Measurements from ENCODE around the gene NPEPL1. TPM values are rescaled to one million over a fixed set of nuclear protein-coding genes. Genes with fewer than 3 reads are reported as not detected.

NPEPL1 gene
- total RNA-seq, 1 donor from 2014 or later = 25.5 TPM

DNA sequence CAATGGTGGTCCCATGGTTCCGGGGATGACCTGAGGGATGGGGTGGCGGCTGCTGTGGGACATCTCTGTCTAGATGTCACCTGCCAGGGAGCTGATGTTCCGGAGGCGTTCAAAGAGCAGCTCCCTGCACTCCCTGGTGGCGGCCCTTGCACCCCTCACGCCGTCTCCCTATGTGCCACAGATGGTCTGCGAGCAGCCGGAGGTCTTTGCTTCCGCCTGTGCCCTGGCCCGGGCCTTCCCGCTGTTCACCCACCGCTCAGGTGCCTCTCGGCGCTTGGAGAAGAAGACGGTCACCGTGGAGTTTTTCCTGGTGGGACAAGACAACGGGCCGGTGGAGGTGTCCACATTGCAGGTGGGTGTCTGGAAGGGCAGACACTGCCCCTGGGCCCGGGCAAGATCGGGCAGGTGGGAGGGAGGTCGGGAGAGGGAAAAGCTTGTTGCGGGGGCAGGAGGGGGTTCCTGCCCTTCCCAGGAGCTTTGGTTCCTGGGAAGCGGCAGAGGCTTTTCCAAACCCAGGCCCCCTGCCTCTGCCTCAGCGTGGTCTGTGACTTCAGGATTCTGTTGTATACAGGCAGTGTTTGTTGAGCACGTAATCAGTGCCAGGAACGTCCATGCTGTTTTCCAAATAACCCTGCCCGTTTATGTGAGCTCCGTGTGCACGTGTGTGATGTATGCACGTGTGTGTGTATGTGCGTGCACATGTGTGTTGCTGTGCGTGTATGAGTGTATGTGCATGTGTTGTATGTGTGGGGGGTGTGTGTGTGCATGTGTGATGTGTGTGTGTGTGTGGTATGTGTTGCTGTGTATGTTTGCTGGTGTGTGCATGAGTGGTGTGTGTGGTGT is 1.9 kb downstream of the NPEPL1 start:
- no peaks in the 10 kb centered on the region for H3K9me3 ChIP-seq
- DNase-seq (ENCODE audit: extremely low spot score in 2 of 2) = no peak
- peaks cover 38% of the 10 kb centered on the region for H3K4me1 ChIP-seq
- H3K27ac ChIP-seq = no peak overlapping the region
- no peak overlapping the region for H3K4me3 ChIP-seq
- TF ChIP-seq, protein P1, sequence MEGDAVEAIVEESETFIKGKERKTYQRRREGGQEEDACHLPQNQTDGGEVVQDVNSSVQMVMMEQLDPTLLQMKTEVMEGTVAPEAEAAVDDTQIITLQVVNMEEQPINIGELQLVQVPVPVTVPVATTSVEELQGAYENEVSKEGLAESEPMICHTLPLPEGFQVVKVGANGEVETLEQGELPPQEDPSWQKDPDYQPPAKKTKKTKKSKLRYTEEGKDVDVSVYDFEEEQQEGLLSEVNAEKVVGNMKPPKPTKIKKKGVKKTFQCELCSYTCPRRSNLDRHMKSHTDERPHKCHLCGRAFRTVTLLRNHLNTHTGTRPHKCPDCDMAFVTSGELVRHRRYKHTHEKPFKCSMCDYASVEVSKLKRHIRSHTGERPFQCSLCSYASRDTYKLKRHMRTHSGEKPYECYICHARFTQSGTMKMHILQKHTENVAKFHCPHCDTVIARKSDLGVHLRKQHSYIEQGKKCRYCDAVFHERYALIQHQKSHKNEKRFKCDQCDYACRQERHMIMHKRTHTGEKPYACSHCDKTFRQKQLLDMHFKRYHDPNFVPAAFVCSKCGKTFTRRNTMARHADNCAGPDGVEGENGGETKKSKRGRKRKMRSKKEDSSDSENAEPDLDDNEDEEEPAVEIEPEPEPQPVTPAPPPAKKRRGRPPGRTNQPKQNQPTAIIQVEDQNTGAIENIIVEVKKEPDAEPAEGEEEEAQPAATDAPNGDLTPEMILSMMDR (IDR thresholded peaks at IDR 0.05) = no peak
- no peak for TF ChIP-seq POLR2AphosphoS5 (IDR thresholded peaks at IDR 0.05; ENCODE audit: insufficient read depth in 1 of 2, low read depth in 1 of 2)
- no peak for TF ChIP-seq POLR2A (IDR thresholded peaks at IDR 0.05)
- intact Hi-C loops (cut with DNase I) = no loop called here
- H3K27me3 ChIP-seq = no peaks in the 10 kb centered on the region
- peaks cover 0 to 21% of the 10 kb centered on the region in 2 donors for H3K36me3 ChIP-seq

DNA sequence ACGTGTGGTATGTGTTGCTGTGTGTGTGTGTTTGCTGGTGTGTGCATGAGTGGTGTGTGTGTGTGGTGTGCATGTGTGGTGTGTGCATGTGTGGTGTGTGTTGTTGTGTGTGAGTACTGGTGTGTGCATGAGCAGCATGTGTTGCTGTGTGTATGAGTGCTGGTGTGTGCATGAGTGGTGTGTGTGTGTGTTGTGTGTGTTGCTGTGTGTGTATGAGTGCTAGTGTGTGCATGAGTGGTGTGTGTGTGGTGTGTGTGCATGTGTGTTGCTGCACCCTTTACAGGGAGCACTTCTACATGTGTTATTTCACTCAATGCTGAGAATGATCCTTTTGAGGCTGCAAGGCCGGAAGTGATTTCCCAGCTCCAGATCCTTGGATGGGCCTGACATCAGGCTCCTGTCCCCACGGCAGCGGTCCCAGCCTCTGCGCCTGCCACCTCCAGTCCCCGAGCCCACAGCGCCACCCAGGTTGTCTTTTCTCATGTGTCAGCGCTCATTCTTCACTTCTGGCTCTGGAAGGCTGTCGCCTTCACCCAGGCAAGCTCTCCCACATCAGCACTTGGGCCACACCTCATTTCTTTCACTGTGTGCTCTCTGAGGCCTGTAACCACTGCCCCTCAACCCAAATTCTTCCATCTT is 2.6 kb downstream of the NPEPL1 start:
- peaks cover 38% of the 10 kb centered on the region for H3K4me1 ChIP-seq
- no peak overlapping the region for H3K4me3 ChIP-seq
- intact Hi-C loops (cut with DNase I) = no loop called here
- H3K9me3 ChIP-seq = no peaks in the 10 kb centered on the region
- TF ChIP-seq, protein P1 (IDR thresholded peaks at IDR 0.05) = no peak
- TF ChIP-seq POLR2A (IDR thresholded peaks at IDR 0.05) = no peak
- no peak overlapping the region for H3K27ac ChIP-seq
- peaks cover 0 to 28% of the 10 kb centered on the region in 2 donors for H3K36me3 ChIP-seq
- H3K27me3 ChIP-seq = no peaks in the 10 kb centered on the region
- DNase-seq (ENCODE audit: extremely low spot score in 2 of 2) = no peak

DNA sequence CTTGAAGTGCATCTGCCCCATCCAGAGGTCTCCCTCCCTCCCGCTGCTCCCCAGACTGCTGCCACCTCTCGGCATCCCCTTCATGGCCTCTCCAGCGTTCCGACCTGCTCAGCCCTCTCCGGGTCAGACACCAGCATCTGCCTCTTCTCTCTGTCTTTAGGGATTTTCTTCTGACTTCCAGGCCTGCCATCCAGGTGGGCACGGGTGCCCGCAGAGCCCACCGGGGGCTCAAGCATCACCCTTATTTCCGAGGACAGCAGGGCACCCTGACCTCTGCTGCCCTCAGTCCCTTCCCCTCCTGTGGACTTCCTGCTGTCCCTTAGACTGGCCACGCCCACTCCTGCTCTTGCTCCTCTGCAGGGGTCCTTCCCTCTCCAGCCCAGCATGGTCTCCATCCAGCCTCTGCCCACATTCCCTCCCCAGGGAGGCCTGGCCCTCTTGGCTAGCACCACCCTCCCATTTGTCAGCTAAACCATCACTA is 3.3 kb downstream of the NPEPL1 start:
- Histone ChIP-seq H3K27me3 (no peaks in the 10 kb centered on the region), H3K27ac (no peak overlapping the region), H3K4me3 (no peak overlapping the region), H3K4me1 (peaks cover 31% of the 10 kb centered on the region), H3K36me3 (peaks cover 0 to 29% of the 10 kb centered on the region in 2 donors), H3K9me3 (no peaks in the 10 kb centered on the region)
- intact Hi-C loops (cut with DNase I) = no loop called here
- no peak for TF ChIP-seq POLR2A (IDR thresholded peaks at IDR 0.05)
- TF ChIP-seq POLR2AphosphoS5 (IDR thresholded peaks at IDR 0.05; ENCODE audit: insufficient read depth in 1 of 2, low read depth in 1 of 2) = no peak
- TF ChIP-seq, protein P1 (IDR thresholded peaks at IDR 0.05) = no peak
- DNase-seq (ENCODE audit: extremely low spot score in 2 of 2) = no peak

DNA sequence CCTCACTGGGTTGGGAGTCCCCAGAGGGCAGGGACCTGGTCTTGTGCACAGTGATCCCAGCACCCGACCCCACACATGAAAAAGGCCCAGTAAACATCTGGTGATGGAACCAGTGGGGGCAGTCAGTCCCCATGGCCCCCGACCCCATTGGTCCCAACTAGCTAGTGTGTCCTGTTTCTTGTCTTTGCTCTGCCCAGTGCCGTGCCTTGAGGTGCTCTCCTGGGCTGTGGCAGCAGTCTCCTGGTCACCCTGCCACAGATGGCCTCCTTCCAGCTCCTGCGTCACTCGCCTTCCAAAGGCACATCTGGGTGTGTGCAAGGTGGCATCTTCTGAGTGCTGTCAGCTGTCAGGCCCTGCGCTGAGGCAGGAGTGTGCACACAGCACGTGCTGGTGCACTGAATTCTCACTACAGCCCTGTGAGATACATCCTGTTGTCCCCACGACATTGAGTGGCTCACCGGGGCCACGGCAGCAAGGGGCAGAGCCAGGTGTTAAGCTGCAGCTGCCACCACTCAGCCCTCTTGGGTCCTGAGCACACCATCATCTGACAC is 3.9 kb downstream of the NPEPL1 start:
- no peak for TF ChIP-seq POLR2AphosphoS5 (IDR thresholded peaks at IDR 0.05; ENCODE audit: insufficient read depth in 1 of 2, low read depth in 1 of 2)
- TF ChIP-seq, protein P1 (IDR thresholded peaks at IDR 0.05) = no peak
- no peak for TF ChIP-seq POLR2A (IDR thresholded peaks at IDR 0.05)
- DNase-seq (ENCODE audit: extremely low spot score in 2 of 2) = no peak
- Histone ChIP-seq H3K27ac (no peak overlapping the region), H3K27me3 (no peaks in the 10 kb centered on the region), H3K9me3 (no peaks in the 10 kb centered on the region), H3K4me3 (no peak overlapping the region), H3K36me3 (peaks cover 0 to 33% of the 10 kb centered on the region in 2 donors), H3K4me1 (peaks cover 27% of the 10 kb centered on the region)
- intact Hi-C loops (cut with DNase I) = no loop called here
